Keratinocyte (primary cell): ENCODE data around the gene DOK6.

Source experiments
- CTCF ChIP-seq, 3 experiments: IDR thresholded peaks in 1 of 3; conservative IDR thresholded peaks in 1 of 3; optimal IDR thresholded peaks in 1 of 3; 2 replicates in 2 of 3; 3 replicates in 1 of 3; pipeline versions ENCODE3 to v1.5.1; 2011; ENCODE audit warnings: low read length in 3 of 3, mild to moderate bottlenecking in 3 of 3, moderate library complexity in 2 of 3, control low read depth in 1 of 3, inconsistent platforms in 1 of 3; ENCODE audit not compliant: insufficient read depth in 2 of 3; ENCODE audit errors: extremely low read depth in 1 of 3
- EZH2 ChIP-seq: IDR thresholded peaks from one replicate; pipeline ENCODE4 v1.6.1; 2012; ENCODE audit warnings: inconsistent platforms, mild to moderate bottlenecking, low read length, moderate library complexity

GRCh38 chr18:69626171-69626570 lies 225.5 kb downstream of the DOK6 start:
- TF ChIP-seq EZH2 (no peak), CTCF (optimal IDR thresholded peaks at IDR 0.05 in 1 of 3, IDR thresholded peaks at IDR 0.05 in 1 of 3, conservative IDR thresholded peaks at IDR 0.05 in 1 of 3; ENCODE audit: extremely low read depth in 1 of 3, insufficient read depth in 2 of 3, low read length in 3 of 3) (no peak)
